ENCODE measurements around the gene SSUH2. TPM values are rescaled to one million over a fixed set of nuclear protein-coding genes. Genes with fewer than 3 reads are reported as not detected.

The SSUH2 gene
- total and polyA plus RNA-seq, 2 of the 13 experiments (the other 11 are each of a cell fraction or from before 2014, with no cell fraction given): 38.1 to 136 TPM

DNA sequence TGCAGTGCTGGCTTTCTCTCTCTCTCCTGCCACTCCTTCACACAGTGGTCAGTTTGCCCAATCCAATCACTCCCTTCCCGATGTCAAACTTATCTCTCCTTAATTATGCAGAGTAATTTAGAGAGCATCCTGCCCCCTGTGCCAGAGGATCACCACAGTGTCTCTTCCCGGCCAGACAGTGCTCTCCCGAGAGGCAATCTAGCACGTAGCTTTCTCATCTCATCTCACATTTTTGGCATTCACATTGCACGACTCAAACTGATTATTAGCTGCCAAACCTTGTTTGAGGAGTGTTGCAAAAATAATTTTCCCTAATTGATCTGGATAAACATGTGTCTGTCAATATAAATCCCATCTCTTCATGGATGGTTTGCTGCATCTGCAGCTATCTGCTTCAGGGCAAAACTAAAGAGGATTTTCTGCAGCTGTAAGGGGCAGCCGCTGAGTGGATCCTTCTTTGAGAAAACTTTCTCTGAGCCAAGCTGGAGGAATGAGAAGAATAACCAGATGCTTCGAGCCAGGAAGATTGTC, 37.8 kb downstream of the SSUH2 start:
- no peak overlapping the region for H3K27ac ChIP-seq (ENCODE audit: extremely low read length, insufficient read depth, low read length)
- CTCF ChIA-PET (ENCODE audit: low intra/inter-chr PET ratio, low total read pairs): interaction anchor here (1.9 kb wide), 1 partner anchor 165 kb away, joined by 18 read pairs; no protein-coding TSS in a partner anchor
- no peaks in the 10 kb centered on the region for H3K9me3 ChIP-seq (ENCODE audit: low read length)
- no peaks in the 10 kb centered on the region for H3K79me2 ChIP-seq (ENCODE audit: insufficient read depth, low read length)
- H3K27me3 ChIP-seq (ENCODE audit: control insufficient read depth in 1 of 2, insufficient read depth in 2 of 2, low read length in 2 of 2): no peaks in the 10 kb centered on the region
- TF ChIP-seq ZMYM4 (CRISPR knock-in tag; IDR thresholded peaks at IDR 0.05) (no peak), NBN (conservative IDR thresholded peaks at IDR 0.05) (no peak), PAX8 (CRISPR knock-in tag; IDR thresholded peaks at IDR 0.05; ENCODE audit: borderline replicate concordance) (no peak)
- TF ChIP-seq, protein P1, sequence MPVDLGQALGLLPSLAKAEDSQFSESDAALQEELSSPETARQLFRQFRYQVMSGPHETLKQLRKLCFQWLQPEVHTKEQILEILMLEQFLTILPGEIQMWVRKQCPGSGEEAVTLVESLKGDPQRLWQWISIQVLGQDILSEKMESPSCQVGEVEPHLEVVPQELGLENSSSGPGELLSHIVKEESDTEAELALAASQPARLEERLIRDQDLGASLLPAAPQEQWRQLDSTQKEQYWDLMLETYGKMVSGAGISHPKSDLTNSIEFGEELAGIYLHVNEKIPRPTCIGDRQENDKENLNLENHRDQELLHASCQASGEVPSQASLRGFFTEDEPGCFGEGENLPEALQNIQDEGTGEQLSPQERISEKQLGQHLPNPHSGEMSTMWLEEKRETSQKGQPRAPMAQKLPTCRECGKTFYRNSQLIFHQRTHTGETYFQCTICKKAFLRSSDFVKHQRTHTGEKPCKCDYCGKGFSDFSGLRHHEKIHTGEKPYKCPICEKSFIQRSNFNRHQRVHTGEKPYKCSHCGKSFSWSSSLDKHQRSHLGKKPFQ (CRISPR knock-in tag; IDR thresholded peaks at IDR 0.05; ENCODE audit: insufficient replicate concordance): no peak
- TF ChIP-seq, protein P2, sequence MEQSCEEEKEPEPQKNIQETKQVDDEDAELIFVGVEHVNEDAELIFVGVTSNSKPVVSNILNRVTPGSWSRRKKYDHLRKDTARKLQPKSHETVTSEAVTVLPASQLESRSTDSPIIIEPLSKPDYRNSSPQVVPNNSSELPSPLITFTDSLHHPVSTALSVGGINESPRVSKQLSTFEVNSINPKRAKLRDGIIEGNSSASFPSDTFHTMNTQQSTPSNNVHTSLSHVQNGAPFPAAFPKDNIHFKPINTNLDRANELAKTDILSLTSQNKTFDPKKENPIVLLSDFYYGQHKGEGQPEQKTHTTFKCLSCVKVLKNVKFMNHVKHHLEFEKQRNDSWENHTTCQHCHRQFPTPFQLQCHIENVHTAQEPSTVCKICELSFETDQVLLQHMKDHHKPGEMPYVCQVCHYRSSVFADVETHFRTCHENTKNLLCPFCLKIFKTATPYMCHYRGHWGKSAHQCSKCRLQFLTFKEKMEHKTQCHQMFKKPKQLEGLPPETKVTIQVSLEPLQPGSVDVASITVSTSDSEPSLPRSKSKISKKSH (CRISPR knock-in tag; IDR thresholded peaks at IDR 0.05; ENCODE audit: borderline replicate concordance): no peak
- no peak overlapping the region for H3K4me2 ChIP-seq (ENCODE audit: low read depth, low read length)
- DNase-seq (ENCODE audit: low spot score): no peak
- intact Hi-C loops (cut with micrococcal nuclease; ENCODE audit: unreplicated experiment): loop anchor here (1.0 to 10.0 kb wide), 2 partner anchors 102 to 164 kb away; partner anchors contain the start of gene LMCD1
- ATAC-seq: no peak
- no peak for FAIRE-seq
- no TSS peak for BruUV-seq (replicated peaks)
- WGBS (ENCODE audit: low lambda C conversion rate): 38% methylated on average over 5 of the region's 7 CpGs
- H2AFZ ChIP-seq (ENCODE audit: low read length): no peak overlapping the region
- no peaks in the 10 kb centered on the region for H3K36me3 ChIP-seq (replicated peaks in 1 of 2; ENCODE audit: control insufficient read depth in 1 of 2, insufficient read depth in 2 of 2, low read length in 2 of 2)
- POLR2A ChIA-PET: no interaction called here
- no peaks in the 10 kb centered on the region for H4K20me1 ChIP-seq (ENCODE audit: insufficient read depth, low read length)
- H3K4me1 ChIP-seq (ENCODE audit: insufficient read depth, low read length): peaks cover 5% of the 10 kb centered on the region; the same call in 1 of the 2 replicates
- in situ Hi-C loops (cut with HindIII; ENCODE audit: extremely low pct_ligation_motif_present, low pct_unique_long_range_greater_than_20kb): loop anchor here (10.0 kb wide), 1 partner anchor 282 kb away; no protein-coding TSS in a partner anchor
- no peak overlapping the region for H3K9ac ChIP-seq (ENCODE audit: insufficient read depth, low read depth, low read length)
- no peak overlapping the region for H3K4me3 ChIP-seq (replicated peaks in 1 of 3; ENCODE audit: insufficient read depth in 1 of 3, low read depth in 2 of 3, low read length in 3 of 3)

Data from HepG2 (cell line).